HepG2 (cell line): ENCODE measurements around the gene CCDC157. TPM values are rescaled to one million over a fixed set of nuclear protein-coding genes. Genes with fewer than 3 reads are reported as not detected.

Source experiments
- ATAC-seq: fragments of 200-7000 bp; cut with Tn5 transposase; 3 replicates; pipeline ENCODE4 v1.9.1; 2020; ENCODE audit warnings: mild to moderate bottlenecking, moderate library complexity
- BruUV-seq: library from RNA; stranded (reverse); fragments of 400-500 nt; replicated peaks from 2 replicates; lab custom pipeline; 2021; lab: Mats Ljungman, UMichigan
- CTCF ChIA-PET: fragments of 300-600 bp; formaldehyde crosslinking; extraction: SDS; loops from one replicate; lab custom pipeline; 2021; ENCODE audit warnings: low total read pairs, inconsistent platforms, low intra/inter-chr PET ratio; lab: Yijun Ruan, JAX
- POLR2A ChIA-PET: fragments of 350-600 bp; sonication (Branson Sonifier 250); formaldehyde crosslinking; loops from one replicate; lab custom pipeline; 2020; ENCODE audit warnings: antibody characterized with exemption, inconsistent platforms; lab: Yijun Ruan, JAX
- DNase-seq: peaks from one replicate; pipeline ENCODE4 v3.0.0-alpha.2; 2015; ENCODE audit warnings: low spot score
- FAIRE-seq: peaks from 3 replicates; lab custom pipeline; 2011; peaks lifted over from hg19 to GRCh38; lab: Jason Lieb, UNC
- H2AFZ ChIP-seq: one replicate; pipeline ENCODE4 v1.6.1; 2011; ENCODE audit warnings: low read length, inconsistent platforms
- H3K27ac ChIP-seq: fragments of 300-600 bp; 3 replicates; pipeline ENCODE4 v1.8.0; 2011; ENCODE audit warnings: mixed run types, mild to moderate bottlenecking, mixed read lengths, low read length, inconsistent platforms; ENCODE audit not compliant: insufficient read depth; ENCODE audit errors: extremely low read length
- H3K27me3 ChIP-seq, 2 experiments: fragments of 200-600 bp in 1 of 2; 2 replicates in 1 of 2; 3 replicates in 1 of 2; pipeline versions ENCODE4 v1.6.0 to v1.8.0; 2011; ENCODE audit warnings: low read length in 2 of 2, mild to moderate bottlenecking in 2 of 2, moderate library complexity in 2 of 2, inconsistent platforms in 1 of 2; ENCODE audit not compliant: insufficient read depth in 2 of 2, control insufficient read depth in 1 of 2
- H3K36me3 ChIP-seq, 2 experiments: fragments of 200-600 bp in 1 of 2; replicated peaks in 1 of 2; 2 replicates in 1 of 2; 3 replicates in 1 of 2; pipeline versions ENCODE4 v1.5.1 to v1.8.0; 2011; ENCODE audit warnings: low read length in 2 of 2, inconsistent platforms in 1 of 2; ENCODE audit not compliant: insufficient read depth in 2 of 2, control insufficient read depth in 1 of 2
- H3K4me1 ChIP-seq: 2 replicates; pipeline ENCODE4 v1.5.1; 2012; ENCODE audit warnings: low read length, inconsistent platforms; ENCODE audit not compliant: insufficient read depth
- H3K4me2 ChIP-seq: 2 replicates; pipeline ENCODE4 v1.6.0; 2011; ENCODE audit warnings: low read depth, low read length, inconsistent platforms
- H3K4me3 ChIP-seq, 3 experiments: fragments of 200-600 bp in 1 of 3; sonication (generic), shearing (Covaris generic) in 1 of 3; replicated peaks in 1 of 3; 2 replicates each; pipeline ENCODE4 v1.5.1; 2011 to 2016; ENCODE audit warnings: low read length in 3 of 3, inconsistent platforms in 2 of 3, low read depth in 2 of 3, mild to moderate bottlenecking in 2 of 3, control low read depth in 1 of 3, mixed read lengths in 1 of 3; ENCODE audit not compliant: insufficient read depth in 1 of 3
- H3K79me2 ChIP-seq: one replicate; pipeline ENCODE4 v1.6.1; 2011; ENCODE audit warnings: low read length, inconsistent platforms; ENCODE audit not compliant: insufficient read depth
- H3K9ac ChIP-seq: 2 replicates; pipeline ENCODE4 v1.6.0; 2011; ENCODE audit warnings: mild to moderate bottlenecking, low read depth, low read length, inconsistent platforms; ENCODE audit not compliant: insufficient read depth
- H3K9me3 ChIP-seq: 2 replicates; pipeline ENCODE4 v1.5.1; 2012; ENCODE audit warnings: mild to moderate bottlenecking, low read length
- H4K20me1 ChIP-seq: 2 replicates; pipeline ENCODE4 v1.6.0; 2011; ENCODE audit warnings: inconsistent platforms, mild to moderate bottlenecking, low read length, moderate library complexity; ENCODE audit not compliant: insufficient read depth
- BCL6 ChIP-seq: IDR thresholded peaks from 2 replicates; pipeline ENCODE4 v1.6.1; 2016; ENCODE audit warnings: missing genetic modification reagents, missing compliant biosample characterization
- NR2F6 ChIP-seq, 2 experiments: IDR thresholded peaks; 2 replicates each; pipeline ENCODE4 v1.6.1; 2016; ENCODE audit warnings: antibody characterized with exemption in 1 of 2, mild to moderate bottlenecking in 1 of 2
- ZKSCAN1 ChIP-seq: fragments of 150-350 bp; IDR thresholded peaks from 2 replicates; pipeline ENCODE4 v1.6.1; 2014; ENCODE audit warnings: low read length
- ZNF263 ChIP-seq: sonication (generic); formaldehyde crosslinking; IDR thresholded peaks from 2 replicates; pipeline ENCODE4 v1.4.0; 2020; ENCODE audit warnings: missing genetic modification reagents
- ZNF552 ChIP-seq: sonication (generic); formaldehyde crosslinking; IDR thresholded peaks from 2 replicates; pipeline ENCODE4 v1.9.0; 2022; ENCODE audit warnings: missing genetic modification reagents, mild to moderate bottlenecking, borderline replicate concordance
- WGBS: methylation state at CpG from one replicate; pipeline ENCODE4 v1.1.6; 2017; ENCODE audit warnings: low lambda C conversion rate; 5-methylcytosine and 5-hydroxymethylcytosine counted together
- in situ Hi-C: cut with HindIII; loops from 2 replicates; pipeline ENCODE4 v1.10.0; 2017; ENCODE audit warnings: low pct_unique_long_range_greater_than_20kb; ENCODE audit not compliant: extremely low pct_ligation_motif_present
- intact Hi-C: fragments of 100-400 bp; cut with micrococcal nuclease; formaldehyde crosslinking; loops from one replicate; pipeline ENCODE4 v1.10.0; 2022; ENCODE audit not compliant: unreplicated experiment
- polyA plus RNA-seq, 8 experiments: library from polyadenylated mRNA; depleted of rRNA in 3 of 8; stranded (reverse) in 7 of 8; unstranded in 1 of 8; fragments of >200 nt; fragmentation: Illumina TruSeq in 4 of 8; extraction: Trizol in 4 of 8; gene quantifications; 2 replicates each; pipeline versions ENCODE4 v1.2.1 to v1.2.3, GENCODE V29; 2011 to 2016; ENCODE audit warnings: low read depth in 4 of 8, missing spikeins in 1 of 8, mixed read lengths in 1 of 8; ENCODE audit not compliant: insufficient read depth in 1 of 8
- total RNA-seq, 5 experiments: library from RNA; depleted of rRNA; stranded (reverse); fragments of >200 nt; fragmentation: Illumina TruSeq; extraction: Trizol; gene quantifications; 2 replicates each; pipeline ENCODE4 v1.2.3, GENCODE V29; 2016; ENCODE audit warnings: low read depth in 1 of 5

The CCDC157 gene
- total and polyA plus RNA-seq, 2 of the 13 experiments (the other 11 are each of a cell fraction or from before 2014, with no cell fraction given): 1.4 to 1.6 TPM

DNA sequence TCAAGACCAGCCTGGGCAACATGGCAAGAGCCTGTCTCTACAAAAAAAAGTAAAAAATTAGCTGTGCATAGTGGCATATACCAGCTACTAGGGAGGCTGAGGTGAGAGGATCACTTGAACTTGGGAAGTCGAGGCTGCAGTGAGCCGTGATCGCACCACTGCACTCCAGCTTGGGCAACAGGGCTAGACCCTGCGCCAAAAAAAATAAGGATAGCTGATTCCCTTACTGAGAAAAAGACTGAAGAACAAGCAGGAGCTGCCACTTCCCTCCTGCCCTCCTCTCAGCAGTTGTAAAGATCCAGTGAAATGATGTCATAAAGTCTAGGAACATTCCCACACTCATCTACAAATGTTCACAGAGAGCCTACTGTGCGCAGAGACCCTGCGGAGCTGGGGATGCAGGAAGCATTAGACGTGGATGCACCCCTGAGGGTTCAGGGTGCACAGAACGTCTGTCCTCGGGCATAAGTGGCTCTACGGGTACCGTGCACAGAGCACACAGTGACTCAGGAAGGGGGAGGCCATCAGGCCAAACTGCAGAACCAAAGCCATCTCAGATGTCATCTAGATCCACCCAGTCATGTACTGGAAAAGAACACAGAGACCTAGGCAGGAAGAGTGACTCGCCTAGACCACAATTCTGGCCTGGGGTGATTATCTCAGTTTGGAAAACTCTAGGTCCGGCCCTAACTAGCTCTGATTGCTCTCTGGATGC, 51.7 kb downstream of the CCDC157 start:
- in situ Hi-C loops: no loop called here
- ChIA-PET CTCF (no interaction called here), POLR2A (interaction anchor here (0.6 to 8.5 kb wide), 2 partner anchors 15 to 98 kb away, joined by 3 to 42 read pairs; no protein-coding TSS in a partner anchor)
- no peak overlapping the region for H3K27ac ChIP-seq
- ATAC-seq (no peak), FAIRE-seq (no peak), DNase-seq (peak; percentile 35)
- H4K20me1 ChIP-seq: no peaks in the 10 kb centered on the region
- H3K27me3 ChIP-seq: no peaks in the 10 kb centered on the region
- no peak overlapping the region for H3K4me3 ChIP-seq
- H3K36me3 ChIP-seq: peaks cover 10 to 36% of the 10 kb centered on the region in 2 experiments; a peak in 4 of 5 replicates
- no peak overlapping the region for H3K9ac ChIP-seq
- no peaks in the 10 kb centered on the region for H3K79me2 ChIP-seq
- H3K4me2 ChIP-seq: no peak overlapping the region
- TF ChIP-seq ZKSCAN1 (peak; percentile 84), NR2F6 (IDR thresholded peaks at IDR 0.05) (no peak), NR2F6 (CRISPR knock-in tag; IDR thresholded peaks at IDR 0.05) (no peak)
- 85% methylated on average over 6 of the region's 13 CpGs for WGBS
- peaks cover 41% of the 10 kb centered on the region for H3K4me1 ChIP-seq
- no peaks in the 10 kb centered on the region for H3K9me3 ChIP-seq
- H2AFZ ChIP-seq: no peak overlapping the region
- intact Hi-C loops: no loop called here
- BruUV-seq: no TSS peak

DNA sequence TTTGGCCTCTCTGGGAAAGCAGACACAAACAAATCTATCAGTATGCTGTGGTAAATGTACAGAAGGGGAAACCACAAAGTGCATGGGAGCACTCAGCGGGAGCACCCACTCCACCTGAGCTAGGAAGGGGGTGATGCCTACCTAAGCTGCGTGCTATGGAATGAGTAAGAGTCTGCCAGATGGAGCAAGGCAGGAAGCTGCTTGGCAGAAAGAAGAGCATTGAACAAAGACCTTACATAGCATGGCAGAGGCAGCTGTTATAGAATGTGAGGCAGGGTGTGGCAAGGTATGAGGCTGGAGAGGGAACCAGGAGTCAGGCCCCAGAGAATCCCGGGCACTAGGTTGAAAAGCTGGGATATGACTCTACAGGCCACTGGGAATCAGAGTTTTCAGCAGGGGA, 55.0 kb downstream of the CCDC157 start:
- no TSS peak for BruUV-seq
- DNase-seq (no peak), ATAC-seq (no peak), FAIRE-seq (no peak)
- H3K27ac ChIP-seq: no peak overlapping the region
- H3K4me2 ChIP-seq: no peak overlapping the region
- TF ChIP-seq ZNF263 (CRISPR knock-in tag): peak; percentile 96
- TF ChIP-seq BCL6: no peak
- no peak for TF ChIP-seq ZNF552
- WGBS: 98% methylated on average over 3 of the region's 3 CpGs
- H3K79me2 ChIP-seq: no peaks in the 10 kb centered on the region
- CTCF ChIA-PET: no interaction called here
- intact Hi-C loops: no loop called here
- H3K27me3 ChIP-seq: no peaks in the 10 kb centered on the region
- no peaks in the 10 kb centered on the region for H4K20me1 ChIP-seq
- H3K9ac ChIP-seq: no peak overlapping the region
- H3K9me3 ChIP-seq: no peaks in the 10 kb centered on the region
- in situ Hi-C loops: no loop called here
- no peak overlapping the region for H3K4me3 ChIP-seq
- peaks cover 25% of the 10 kb centered on the region for H3K4me1 ChIP-seq
- no peak overlapping the region for H2AFZ ChIP-seq
- POLR2A ChIA-PET: interaction anchor here (8.5 kb wide), 1 partner anchor 11 kb away, joined by 42 read pairs; no protein-coding TSS in a partner anchor
- H3K36me3 ChIP-seq: peaks cover 13 to 48% of the 10 kb centered on the region in 2 experiments
